Nephron progenitor cell (in vitro differentiated cells): ENCODE data around the gene FNDC3B.

Experiments
- DNase-seq: peaks from one replicate; pipeline ENCODE4 v3.0.0; 2021
- H3K27ac Mint-ChIP-seq: 2 replicates; pipeline ENCODE4 v1.8.0; 2021; ENCODE audit warnings: mild to moderate bottlenecking, moderate library complexity, mixed read lengths
- H3K27me3 Mint-ChIP-seq: 2 replicates; pipeline ENCODE4 v1.8.0; 2021; ENCODE audit warnings: mild to moderate bottlenecking, low read depth, mixed read lengths; ENCODE audit not compliant: poor library complexity
- H3K36me3 Mint-ChIP-seq: 2 replicates; pipeline ENCODE4 v1.8.0; 2021; ENCODE audit warnings: low read depth, mixed read lengths
- H3K4me1 Mint-ChIP-seq: 2 replicates; pipeline ENCODE4 v1.8.0; 2021; ENCODE audit warnings: mixed read lengths
- H3K4me3 Mint-ChIP-seq: 2 replicates; pipeline ENCODE4 v1.8.0; 2021; ENCODE audit warnings: mild to moderate bottlenecking, moderate library complexity, mixed read lengths
- H3K9me3 Mint-ChIP-seq: 2 replicates; pipeline ENCODE4 v1.8.0; 2021; ENCODE audit warnings: mild to moderate bottlenecking, moderate library complexity, mixed read lengths
- CTCF ChIP-seq: fragments of 200-600 bp; sonication (generic); IDR thresholded peaks from 2 replicates; pipeline ENCODE4 v1.5.0; 2021; ENCODE audit warnings: antibody characterized with exemption

Gene FNDC3B

GRCh38 chr3:172211123-172211522 is 171.7 kb downstream of the FNDC3B start:
- TF ChIP-seq CTCF, result no peak
- Mint-ChIP-seq H3K36me3 (peaks cover 18% of the 10 kb centered on the region), H3K27me3 (no peaks in the 10 kb centered on the region), H3K4me1 (peaks cover 48% of the 10 kb centered on the region), H3K27ac (no peak overlapping the region), H3K9me3 (no peaks in the 10 kb centered on the region), H3K4me3 (no peak overlapping the region)
- DNase-seq, result no peak

- Mint-ChIP-seq H3K4me1 (peaks cover 63% of the 10 kb centered on the region), H3K36me3 (peaks cover 12% of the 10 kb centered on the region), H3K4me3 (no peak overlapping the region), H3K27ac (peak overlapping the region; percentile 89), H3K9me3 (no peaks in the 10 kb centered on the region), H3K27me3 (no peaks in the 10 kb centered on the region)
- DNase-seq, result no peak
- no peak for TF ChIP-seq CTCF
These were observed 173.8 kb downstream of the FNDC3B start for GRCh38 chr3:172213200-172213599.

- Mint-ChIP-seq H3K4me3 (no peak overlapping the region), H3K4me1 (peaks cover 63% of the 10 kb centered on the region), H3K27ac (peak overlapping the region; percentile 89), H3K9me3 (no peaks in the 10 kb centered on the region), H3K36me3 (peaks cover 12% of the 10 kb centered on the region), H3K27me3 (no peaks in the 10 kb centered on the region)
- TF ChIP-seq CTCF, result no peak
- DNase-seq, result no peak
These were observed 174.5 kb downstream of the FNDC3B start for GRCh38 chr3:172213904-172214303.

- H3K36me3 Mint-ChIP-seq, result peaks cover 5% of the 10 kb centered on the region
- H3K27me3 Mint-ChIP-seq, result no peaks in the 10 kb centered on the region
- no peak for DNase-seq
- no peak overlapping the region for H3K4me3 Mint-ChIP-seq
- H3K27ac Mint-ChIP-seq, result no peak overlapping the region
- no peak for TF ChIP-seq CTCF
- H3K4me1 Mint-ChIP-seq, result peaks cover 75% of the 10 kb centered on the region
- no peaks in the 10 kb centered on the region for H3K9me3 Mint-ChIP-seq
These were observed 176.9 kb downstream of the FNDC3B start for GRCh38 chr3:172216267-172216666.

GRCh38 chr3:172216911-172217310 is 177.5 kb downstream of the FNDC3B start:
- H3K27ac Mint-ChIP-seq, result peak overlapping the region; percentile 94
- H3K4me1 Mint-ChIP-seq, result peaks cover 82% of the 10 kb centered on the region

More at GRCh38 chr3:172216911-172217310, 177.5 kb downstream of the FNDC3B start:
- Mint-ChIP-seq H3K27me3 (no peaks in the 10 kb centered on the region), H3K4me3 (no peak overlapping the region), H3K9me3 (no peaks in the 10 kb centered on the region), H3K36me3 (peaks cover 4% of the 10 kb centered on the region)
- TF ChIP-seq CTCF, result no peak
- DNase-seq, result no peak
